Upper lobe of right lung (tissue), 1 donor: ENCODE results near the gene P3R3URF. TPM values are rescaled to one million over a fixed set of nuclear protein-coding genes. Genes with fewer than 3 reads are reported as not detected.

ENCODE experiments used
- ATAC-seq: fragments of 200-7000 bp; cut with Tn5 transposase; one replicate; pipeline ENCODE4 v1.9.1; 2020; ENCODE audit warnings: mild to moderate bottlenecking, moderate library complexity
- DNase-seq: peaks from one replicate; pipeline ENCODE4 v3.0.0-alpha.2; 2020
- H3K27ac ChIP-seq: fragments of 200-600 bp; one replicate; pipeline ENCODE4 v1.8.0; 2022
- H3K27me3 ChIP-seq: fragments of 200-600 bp; one replicate; pipeline ENCODE4 v1.8.0; 2022; ENCODE audit warnings: mild to moderate bottlenecking
- H3K36me3 ChIP-seq: fragments of 200-600 bp; one replicate; pipeline ENCODE4 v1.8.0; 2022
- H3K4me1 ChIP-seq: fragments of 200-600 bp; one replicate; pipeline ENCODE4 v1.8.0; 2022
- H3K4me3 ChIP-seq: fragments of 200-600 bp; one replicate; pipeline ENCODE4 v1.8.0; 2022; ENCODE audit warnings: mild to moderate bottlenecking
- H3K9me3 ChIP-seq: fragments of 200-600 bp; one replicate; pipeline ENCODE4 v1.8.0; 2022
- intact Hi-C: fragments of 100-400 bp; cut with DNase I; formaldehyde crosslinking; loops from one replicate; pipeline ENCODE4 v1.11.0; 2022
- total RNA-seq: library from RNA; stranded (reverse); fragmentation: NEBNext Ultra II Directional; extraction: Animal tissue kit (Norgen Biotek cat#: 25700); gene quantifications from one replicate; pipeline ENCODE4 v1.2.1, GENCODE V29; 2021
- TF ChIP-seq, protein P1 (sequence below): fragments of 200-600 bp; IDR thresholded peaks from one replicate; pipeline ENCODE4 v1.8.0; 2022; ENCODE audit warnings: antibody characterized with exemption
- donor health status: DM: no; HTN: yes; CAD: no; lungs with severe emphysema.

The P3R3URF gene
- total RNA-seq, 1 donor from 2014 or later = not detected

GRCh38 chr1:46131093-46131492, 45.2 kb downstream of the P3R3URF start:
- Histone ChIP-seq H3K4me3 (peak overlapping the region; percentile 80), H3K36me3 (no peaks in the 10 kb centered on the region), H3K4me1 (peaks cover 16% of the 10 kb centered on the region), H3K27ac (peak overlapping the region; percentile 97), H3K9me3 (no peaks in the 10 kb centered on the region), H3K27me3 (peaks cover 21% of the 10 kb centered on the region)
- intact Hi-C loops = no loop called here
- no peak for ATAC-seq
- DNase-seq = no peak
- TF ChIP-seq, protein P1, sequence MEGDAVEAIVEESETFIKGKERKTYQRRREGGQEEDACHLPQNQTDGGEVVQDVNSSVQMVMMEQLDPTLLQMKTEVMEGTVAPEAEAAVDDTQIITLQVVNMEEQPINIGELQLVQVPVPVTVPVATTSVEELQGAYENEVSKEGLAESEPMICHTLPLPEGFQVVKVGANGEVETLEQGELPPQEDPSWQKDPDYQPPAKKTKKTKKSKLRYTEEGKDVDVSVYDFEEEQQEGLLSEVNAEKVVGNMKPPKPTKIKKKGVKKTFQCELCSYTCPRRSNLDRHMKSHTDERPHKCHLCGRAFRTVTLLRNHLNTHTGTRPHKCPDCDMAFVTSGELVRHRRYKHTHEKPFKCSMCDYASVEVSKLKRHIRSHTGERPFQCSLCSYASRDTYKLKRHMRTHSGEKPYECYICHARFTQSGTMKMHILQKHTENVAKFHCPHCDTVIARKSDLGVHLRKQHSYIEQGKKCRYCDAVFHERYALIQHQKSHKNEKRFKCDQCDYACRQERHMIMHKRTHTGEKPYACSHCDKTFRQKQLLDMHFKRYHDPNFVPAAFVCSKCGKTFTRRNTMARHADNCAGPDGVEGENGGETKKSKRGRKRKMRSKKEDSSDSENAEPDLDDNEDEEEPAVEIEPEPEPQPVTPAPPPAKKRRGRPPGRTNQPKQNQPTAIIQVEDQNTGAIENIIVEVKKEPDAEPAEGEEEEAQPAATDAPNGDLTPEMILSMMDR = no peak

GRCh38 chr1:46130606-46131005, 45.7 kb downstream of the P3R3URF start:
- ATAC-seq (no peak), DNase-seq (no peak)
- Histone ChIP-seq H3K4me1 (peaks cover 15% of the 10 kb centered on the region), H3K27me3 (peaks cover 21% of the 10 kb centered on the region), H3K27ac (no peak overlapping the region), H3K9me3 (no peaks in the 10 kb centered on the region), H3K36me3 (no peaks in the 10 kb centered on the region), H3K4me3 (peak overlapping the region; percentile 80)
- intact Hi-C loops = no loop called here
- TF ChIP-seq, protein P1 = no peak

DNA sequence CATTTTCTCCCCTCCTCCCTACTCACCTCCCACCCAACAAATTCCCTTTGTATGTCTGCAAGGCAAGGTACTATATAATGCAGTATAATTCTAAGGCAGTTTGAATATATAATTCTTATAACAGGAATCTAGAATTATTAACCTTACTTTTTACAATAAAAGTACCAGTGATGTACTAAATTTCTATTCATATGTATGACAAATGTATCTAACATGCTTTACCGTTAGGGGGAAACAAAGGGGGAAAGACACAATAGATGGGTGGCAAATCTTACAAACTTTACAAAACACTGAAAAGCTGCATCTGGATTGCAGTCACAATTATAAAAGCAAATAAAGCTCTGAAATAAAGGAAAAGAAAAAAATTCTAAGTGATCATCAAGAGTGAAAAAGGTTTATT, 46.2 kb downstream of the P3R3URF start:
- H3K4me3 ChIP-seq = peak overlapping the region; percentile 80
- no peaks in the 10 kb centered on the region for H3K9me3 ChIP-seq
- H3K4me1 ChIP-seq = peaks cover 11% of the 10 kb centered on the region
- intact Hi-C loops = no loop called here
- TF ChIP-seq, protein P1 = no peak
- H3K27me3 ChIP-seq = peaks cover 21% of the 10 kb centered on the region
- no peak for ATAC-seq
- H3K27ac ChIP-seq = no peak overlapping the region
- no peak for DNase-seq
- H3K36me3 ChIP-seq = no peaks in the 10 kb centered on the region

DNA sequence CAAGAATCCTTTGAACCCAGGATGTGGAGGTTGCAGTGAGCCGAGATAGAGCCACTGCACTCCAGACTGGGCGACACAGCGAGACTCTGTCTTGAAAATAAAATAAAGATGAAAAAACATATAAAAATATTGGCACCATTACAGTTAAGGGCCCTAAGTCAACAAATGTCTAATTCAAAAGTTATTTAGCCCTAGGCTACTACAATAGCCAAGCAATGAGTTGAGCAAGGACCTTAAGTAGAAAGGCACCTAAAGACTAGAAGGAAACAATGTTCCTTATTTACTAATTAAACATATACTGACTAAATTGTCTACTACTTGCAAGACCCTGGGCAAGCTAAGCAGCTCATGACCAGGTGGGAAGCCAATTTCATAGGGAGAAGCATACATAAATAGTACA, 47.9 kb downstream of the P3R3URF start:
- DNase-seq (no peak), ATAC-seq (no peak)
- Histone ChIP-seq H3K27me3 (peaks cover 21% of the 10 kb centered on the region), H3K4me3 (peak overlapping the region; percentile 80), H3K4me1 (peaks cover 4% of the 10 kb centered on the region), H3K36me3 (no peaks in the 10 kb centered on the region), H3K27ac (no peak overlapping the region), H3K9me3 (no peaks in the 10 kb centered on the region)
- intact Hi-C loops = no loop called here
- TF ChIP-seq, protein P1 = no peak

Other genes with a start within 250 kb of the P3R3URF start
- 79.8 TPM for gene PIK3R3, start 43.9 kb downstream of the P3R3URF start, total RNA-seq
- gene TSPAN1, start 1.4 kb downstream of the P3R3URF start, total RNA-seq = 6.9 TPM
- gene POMGNT1, start 21.9 kb upstream of the P3R3URF start, total RNA-seq = 63.0 TPM
- gene LURAP1, start 26.8 kb upstream of the P3R3URF start, total RNA-seq = 2.7 TPM
- 1.0 TPM for gene RAD54L, start 71.3 kb upstream of the P3R3URF start, total RNA-seq
- gene LRRC41, start 127.1 kb upstream of the P3R3URF start, total RNA-seq = 53.6 TPM
- gene UQCRH, start 127.2 kb upstream of the P3R3URF start, total RNA-seq = 145 TPM
- gene NSUN4, start 164.3 kb upstream of the P3R3URF start, total RNA-seq = 27.7 TPM
- gene FAAH, start 217.8 kb upstream of the P3R3URF start, total RNA-seq = 30.9 TPM